HG03064 (cell line): ENCODE data around the gene FLACC1.

ENCODE experiments used
- ATAC-seq: cut with Tn5 transposase; IDR thresholded peaks from one replicate; pipeline ENCODE4 v1.9.1; 2021; ENCODE audit warnings: low read depth; ENCODE audit not compliant: unreplicated experiment

Gene FLACC1

DNA sequence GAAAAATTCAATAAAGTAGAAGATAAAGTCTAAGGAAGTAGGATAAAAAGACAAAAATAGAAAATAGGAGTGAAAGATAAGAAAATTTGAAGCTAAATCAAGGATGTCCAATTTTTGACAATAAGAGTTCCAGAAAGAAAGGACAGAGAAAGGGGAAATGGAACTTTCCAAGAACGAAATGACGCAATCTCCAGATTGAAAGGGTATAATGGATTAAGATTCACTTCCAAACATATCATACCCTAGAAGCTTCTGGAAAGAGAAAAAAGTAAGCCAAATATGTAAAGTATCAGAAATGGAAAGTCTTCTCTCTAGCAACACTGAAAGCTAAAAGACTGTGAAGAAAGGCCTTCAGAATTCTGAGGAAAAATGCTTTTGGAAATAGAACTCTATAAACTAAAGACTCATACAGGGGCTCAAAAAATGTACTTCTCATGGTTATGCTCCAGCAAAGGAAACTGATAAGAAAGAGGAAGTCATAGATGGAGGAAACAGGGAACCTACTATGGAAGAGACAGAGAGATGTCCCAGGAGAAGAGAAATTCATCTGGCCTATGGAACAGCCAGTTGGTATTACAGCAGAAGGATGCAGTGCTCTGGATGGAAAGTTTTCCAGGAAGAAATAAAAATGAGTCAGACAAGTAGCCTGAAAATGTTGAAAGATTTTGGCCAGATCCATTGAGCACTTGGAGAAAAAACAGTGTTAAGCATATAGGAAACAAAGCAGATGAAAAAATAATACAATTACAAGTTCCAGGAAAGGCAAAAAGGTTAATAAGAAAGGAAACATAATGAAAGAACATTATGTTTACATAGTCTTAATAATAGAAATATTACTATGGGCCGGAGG, 76.7 kb downstream of the FLACC1 start:
- no peak for ATAC-seq

DNA sequence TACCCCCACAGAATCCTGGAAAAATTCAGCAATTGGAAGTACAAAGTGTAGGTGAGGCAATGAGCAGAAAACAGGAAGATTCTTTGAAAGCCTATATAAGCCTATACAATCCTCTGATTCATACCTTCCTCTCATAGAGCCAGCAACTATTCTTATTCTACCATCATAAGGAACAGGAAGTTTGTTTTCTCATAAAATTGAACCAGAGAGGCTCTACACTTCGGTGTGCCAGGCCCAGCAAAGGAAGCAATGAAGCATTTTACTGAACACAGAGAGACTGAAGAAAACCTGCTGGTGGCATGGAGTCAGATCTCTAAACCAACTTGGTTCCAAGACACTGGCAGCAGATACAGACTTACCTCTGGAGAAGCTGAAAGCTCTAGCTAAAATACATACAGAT, 78.1 kb downstream of the FLACC1 start:
- no peak for ATAC-seq

DNA sequence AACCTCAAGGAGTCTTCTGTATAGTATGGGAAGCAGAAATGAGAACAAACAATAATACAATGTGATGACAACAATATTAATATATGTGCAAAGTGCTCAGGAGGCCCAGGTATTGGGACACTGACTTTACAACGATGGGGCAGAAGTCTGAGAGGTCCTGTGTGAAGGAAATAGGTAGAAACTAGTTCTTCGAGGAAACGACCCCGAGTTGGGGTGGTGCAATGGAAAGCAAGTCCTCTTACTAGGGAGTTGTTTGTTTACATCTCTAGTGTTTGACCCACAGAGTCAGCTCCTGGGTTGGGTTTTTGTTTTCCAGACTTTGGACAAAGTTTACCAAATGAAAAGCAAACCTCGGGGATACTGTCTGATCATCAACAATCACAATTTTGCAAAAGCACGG, 80.6 kb downstream of the FLACC1 start:
- no peak for ATAC-seq

DNA sequence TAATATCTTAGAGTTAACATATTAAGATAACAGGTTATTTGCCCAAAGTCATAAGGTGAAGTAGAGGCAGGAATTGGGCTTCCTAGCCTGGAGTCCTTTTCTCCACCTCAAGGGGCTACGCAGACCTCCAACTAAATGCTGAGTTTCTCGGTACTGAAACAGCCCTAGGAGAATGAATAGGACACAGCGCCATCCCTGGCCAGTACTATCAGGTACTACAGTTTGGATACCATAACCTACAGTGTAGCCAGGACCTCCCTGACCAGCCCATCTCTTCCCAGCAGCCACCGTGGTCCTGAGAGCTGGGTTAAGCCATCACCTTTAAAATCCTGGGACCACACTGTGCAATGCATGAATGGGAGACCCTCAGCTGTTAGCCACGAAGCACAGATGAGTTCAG, 81.2 kb downstream of the FLACC1 start:
- ATAC-seq = no peak

DNA sequence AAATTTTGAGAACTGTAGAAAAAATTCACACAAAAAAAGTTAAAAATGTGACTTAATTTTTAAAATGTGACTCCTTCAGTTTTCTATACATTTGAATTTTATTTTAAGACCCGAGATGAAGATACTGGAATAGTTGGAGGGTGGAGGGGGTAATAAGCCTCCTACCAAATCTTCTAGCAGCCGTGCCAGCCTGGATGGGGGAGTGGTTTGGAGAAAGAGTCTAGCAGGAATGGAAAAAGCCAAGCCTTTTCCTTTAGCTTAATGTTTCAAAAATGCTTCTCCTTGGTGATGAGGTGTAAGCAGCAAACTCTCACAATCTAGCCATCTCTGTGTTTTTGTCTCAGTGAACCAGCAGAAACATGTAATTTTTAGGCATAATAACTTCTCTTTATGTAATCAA, 82.1 kb downstream of the FLACC1 start:
- no peak for ATAC-seq

DNA sequence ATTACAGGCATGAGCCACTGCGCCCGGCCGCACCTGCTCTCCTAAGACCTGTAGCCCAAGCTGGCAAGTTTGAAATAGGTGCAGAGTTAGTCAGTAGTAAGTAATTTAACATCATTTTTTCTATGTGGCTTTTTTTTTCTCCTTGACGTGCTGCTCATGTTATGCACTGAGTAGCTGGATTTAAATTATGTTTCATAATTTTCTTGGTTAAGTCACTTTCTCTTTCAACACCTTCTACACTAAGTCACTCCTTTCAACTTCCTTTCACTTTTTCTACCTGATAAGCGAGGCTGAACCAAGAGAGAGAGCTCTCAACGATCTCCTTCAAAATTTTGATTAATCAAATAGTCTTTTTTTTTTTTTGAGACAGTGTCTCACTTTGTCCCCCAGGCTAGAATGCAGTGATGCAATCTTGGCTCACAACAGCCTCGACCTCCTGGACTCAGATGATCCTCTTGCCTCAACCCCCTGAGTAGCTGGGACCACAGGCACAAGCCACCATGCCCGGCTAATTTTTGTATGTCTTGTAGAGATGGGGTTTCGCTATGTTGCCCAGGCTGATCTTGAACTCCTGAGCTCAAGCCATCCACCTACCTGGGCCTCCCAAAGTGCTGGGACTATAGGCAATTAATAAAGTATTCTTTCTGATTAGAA, 83.7 kb downstream of the FLACC1 start:
- ATAC-seq = no peak

DNA sequence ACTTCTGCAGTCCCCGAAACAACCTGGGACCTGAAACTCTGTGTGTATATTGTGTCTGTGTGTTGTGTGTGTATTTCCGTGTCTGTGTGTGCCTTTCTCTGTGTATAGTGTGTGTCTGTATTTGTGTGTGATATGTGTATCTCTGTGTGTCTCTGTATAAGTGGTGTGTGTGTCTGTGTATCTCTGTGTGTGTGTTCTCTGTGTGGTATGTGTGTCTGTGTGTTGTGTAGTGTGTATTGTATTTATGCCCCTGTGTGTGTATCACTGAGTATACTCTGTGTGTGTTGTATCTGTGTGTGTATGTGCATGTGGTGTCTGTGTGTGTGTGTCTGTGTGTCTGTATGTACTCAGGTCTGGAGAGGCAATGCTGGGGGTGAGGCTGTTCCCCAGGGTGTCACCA, 85.2 kb downstream of the FLACC1 start:
- ATAC-seq = no peak

DNA sequence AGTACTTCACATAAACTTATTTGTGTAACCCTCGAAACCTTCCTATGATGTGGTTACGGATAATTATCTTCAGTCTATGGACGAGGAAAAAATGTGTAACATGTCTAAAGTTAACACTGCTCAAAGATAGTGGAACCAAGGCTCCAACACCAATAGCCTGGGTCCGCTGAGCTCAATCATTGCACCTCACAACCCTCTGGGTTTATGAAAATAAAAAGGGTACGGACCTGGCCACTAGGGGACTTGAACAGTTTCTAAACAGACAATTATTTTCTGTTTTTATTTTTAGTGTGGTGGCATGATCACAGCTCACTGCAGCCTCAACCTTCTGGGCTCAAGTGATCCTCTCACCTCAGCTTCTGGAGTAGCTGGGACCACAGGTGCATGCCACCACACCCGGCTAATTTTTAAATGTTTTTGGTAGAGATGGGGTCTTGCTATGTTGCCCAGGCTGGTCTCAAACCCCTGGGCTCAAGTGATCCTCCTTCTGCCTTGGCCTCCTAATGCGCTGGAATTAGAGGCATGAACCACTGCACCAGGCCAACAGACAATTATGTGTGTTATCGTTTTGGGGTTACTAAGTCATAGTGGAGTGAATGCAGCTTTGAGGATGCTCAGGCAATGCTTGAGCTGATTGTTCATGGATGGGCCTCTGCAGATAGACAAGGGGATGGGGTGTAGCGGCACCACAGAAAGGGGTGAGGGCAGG, 86.7 kb downstream of the FLACC1 start:
- no peak for ATAC-seq

DNA sequence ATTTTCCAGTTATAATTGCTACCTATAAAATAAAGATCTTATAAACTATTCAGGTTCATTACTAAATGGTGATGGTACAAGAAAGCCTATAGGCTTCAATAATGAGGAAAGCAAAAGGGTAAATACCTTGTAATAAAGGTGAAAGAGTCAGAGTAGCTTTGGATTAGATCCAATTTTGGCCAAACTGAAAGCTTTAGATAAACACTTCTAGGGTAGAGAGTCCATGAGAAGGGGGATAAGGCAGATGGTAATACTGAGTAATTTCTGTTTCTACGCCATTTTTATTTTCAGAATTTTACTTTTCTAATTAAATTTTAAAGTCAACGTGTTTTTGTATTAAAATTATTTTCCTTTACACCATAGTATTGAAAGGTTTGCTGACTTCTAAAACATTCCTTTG, 87.4 kb downstream of the FLACC1 start:
- ATAC-seq = no peak

DNA sequence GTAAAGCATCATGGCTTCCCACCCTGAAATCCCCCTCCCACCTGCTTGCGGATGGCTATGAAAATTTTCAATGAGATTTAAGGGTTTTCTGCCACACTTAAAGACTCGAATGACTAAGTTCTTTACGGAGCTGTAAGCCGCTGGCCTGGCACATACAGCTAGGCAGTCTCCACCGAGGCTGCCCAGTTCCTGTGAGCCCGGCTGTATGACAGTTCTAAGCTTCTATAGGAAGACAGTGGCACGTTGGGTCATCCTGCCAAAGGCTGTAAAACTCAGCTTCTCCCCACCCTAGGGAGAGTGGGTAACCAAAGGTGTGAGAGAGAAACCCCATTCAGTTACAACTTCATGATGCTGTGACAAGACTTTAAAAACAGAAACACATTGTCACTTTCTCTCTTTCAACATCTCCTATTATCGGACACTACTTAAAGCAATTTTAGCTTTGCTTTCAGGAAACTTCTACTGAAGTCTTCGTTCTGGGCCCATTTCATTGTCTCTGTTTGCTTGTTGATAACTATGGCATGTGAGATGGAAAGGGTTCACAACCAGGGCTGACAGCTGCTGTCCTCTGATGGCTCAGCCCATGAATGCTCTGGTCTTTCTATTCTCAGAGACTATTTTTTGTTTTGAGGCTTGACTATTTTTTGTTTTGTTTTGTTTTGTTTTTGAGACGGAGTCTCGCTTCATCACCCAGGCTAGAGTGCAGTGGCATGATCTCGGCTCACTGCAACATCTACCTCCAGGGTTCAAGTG, 89.7 kb downstream of the FLACC1 start:
- no peak for ATAC-seq

DNA sequence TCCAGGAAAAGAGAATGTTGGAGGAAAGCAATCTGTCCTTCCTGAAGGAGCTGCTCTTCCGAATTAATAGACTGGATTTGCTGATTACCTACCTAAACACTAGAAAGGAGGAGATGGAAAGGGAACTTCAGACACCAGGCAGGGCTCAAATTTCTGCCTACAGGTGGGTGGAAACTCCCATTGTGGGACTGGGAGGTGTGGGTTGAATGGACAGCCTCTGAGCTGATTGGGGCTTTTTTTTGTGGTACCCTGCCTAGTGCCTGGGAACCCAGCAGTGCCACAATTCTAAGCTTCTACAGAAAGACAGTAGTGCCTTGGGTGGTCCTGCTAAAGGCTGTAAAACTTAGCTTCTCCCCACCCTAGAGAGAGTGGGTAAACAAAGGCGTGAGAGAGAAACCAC, 90.5 kb downstream of the FLACC1 start:
- no peak for ATAC-seq

DNA sequence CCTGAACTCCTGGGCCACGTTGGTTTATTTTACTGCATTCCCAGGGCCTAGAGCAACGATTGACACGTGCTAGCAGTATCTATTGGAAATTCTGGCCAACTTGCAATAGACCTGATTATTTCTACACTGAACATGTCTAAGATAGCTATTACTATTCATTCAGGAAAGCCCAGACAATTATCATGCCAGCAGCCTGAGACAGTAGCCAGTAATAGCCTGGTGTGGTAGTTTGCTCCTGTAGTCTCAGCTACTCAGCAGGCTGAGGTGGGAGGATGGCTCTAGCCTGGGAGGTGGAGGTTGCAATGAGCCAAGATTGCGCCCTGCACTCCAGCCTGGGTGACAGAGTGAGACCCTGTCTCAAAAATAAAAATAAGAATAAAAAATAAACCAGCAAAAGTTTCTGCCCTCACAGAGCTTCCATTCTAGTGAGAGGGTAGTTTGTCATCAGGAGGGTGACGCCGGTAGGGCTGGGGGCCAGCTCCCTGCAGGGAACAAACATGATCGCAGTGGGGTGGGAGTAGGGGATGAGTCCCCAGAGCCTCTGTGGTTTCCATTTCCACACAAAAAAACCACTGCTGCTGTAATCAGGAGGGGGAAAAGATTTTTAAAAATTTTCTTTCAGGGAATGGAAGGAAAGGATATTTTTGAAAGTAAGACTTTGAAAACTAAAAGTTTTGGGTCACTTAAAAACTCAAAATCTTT, 92.5 kb downstream of the FLACC1 start:
- no peak for ATAC-seq

DNA sequence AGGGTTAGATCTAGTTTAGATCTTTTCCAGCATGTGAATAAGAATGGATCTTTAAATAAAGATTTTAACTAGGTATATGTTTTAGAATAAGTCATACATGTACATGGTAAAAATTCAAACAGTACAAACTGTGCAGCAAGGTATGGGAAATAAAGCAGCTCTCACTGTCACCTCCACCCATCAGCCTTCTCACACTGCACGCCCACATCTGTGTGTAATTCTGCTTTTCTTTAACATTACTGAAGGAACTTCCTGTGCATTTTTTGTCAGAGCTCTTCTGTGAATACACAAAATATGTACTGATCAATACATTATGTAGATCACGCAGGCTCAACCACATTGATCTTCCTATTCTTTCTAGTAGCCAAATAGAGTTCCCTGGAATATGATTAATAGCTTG, 93.4 kb downstream of the FLACC1 start:
- no peak for ATAC-seq

DNA sequence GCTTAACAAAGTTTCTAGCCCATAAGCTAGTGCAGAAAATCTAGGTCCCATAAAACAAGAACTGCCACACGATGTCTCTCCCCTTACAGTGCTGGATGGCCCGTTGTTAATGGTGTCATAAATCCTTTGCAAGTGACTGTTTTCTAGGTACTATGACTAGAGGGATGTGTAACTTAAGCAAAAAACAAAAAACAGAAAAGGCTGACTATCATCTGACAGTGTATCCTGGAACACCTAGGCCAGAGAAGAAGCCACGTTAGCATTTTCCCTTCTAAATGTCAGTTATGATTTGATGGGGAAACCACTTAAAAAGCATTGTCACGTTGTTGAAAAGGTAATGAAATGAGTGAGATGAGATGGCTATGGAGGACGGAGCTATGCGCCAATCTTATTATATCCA, 94.4 kb downstream of the FLACC1 start:
- no peak for ATAC-seq

DNA sequence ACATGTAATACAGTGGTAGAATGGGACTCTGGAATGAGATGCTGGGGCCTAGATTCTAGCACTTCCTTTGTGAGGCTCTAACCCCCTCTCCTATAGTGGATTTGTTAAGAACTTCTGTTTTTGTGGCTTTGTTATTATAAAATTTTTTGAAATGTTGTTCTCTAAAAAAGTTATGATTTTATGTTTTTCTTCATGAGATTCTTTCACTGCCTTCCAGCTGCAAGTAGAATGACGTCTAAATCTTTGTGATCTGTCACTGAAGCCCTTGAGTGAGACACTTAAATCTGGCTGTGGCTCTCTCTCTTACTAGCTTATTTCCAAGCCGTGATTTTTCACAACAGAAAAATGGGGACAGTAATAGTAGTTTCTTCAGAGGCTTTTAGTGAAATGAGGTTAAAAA, 95.2 kb downstream of the FLACC1 start:
- ATAC-seq = no peak

DNA sequence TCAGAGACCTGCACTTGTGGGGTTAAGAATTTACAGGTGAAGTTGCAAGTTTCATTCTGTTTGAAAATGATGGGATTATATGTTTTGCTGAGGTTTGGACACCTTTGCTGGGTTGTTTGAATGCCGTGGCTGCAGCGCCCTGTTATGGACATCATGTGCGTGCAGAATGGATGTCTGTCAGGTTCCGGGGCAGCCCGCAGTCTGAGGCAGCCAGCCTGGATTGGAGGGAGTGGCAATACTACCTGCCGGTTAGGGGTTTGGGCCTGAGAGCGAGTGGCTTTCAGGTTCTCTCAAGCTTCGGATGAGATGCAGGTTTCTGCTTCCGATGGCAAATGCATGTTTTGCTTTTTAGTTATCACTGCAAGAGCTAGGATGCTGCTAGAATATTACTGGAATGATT, 95.7 kb downstream of the FLACC1 start:
- no peak for ATAC-seq

DNA sequence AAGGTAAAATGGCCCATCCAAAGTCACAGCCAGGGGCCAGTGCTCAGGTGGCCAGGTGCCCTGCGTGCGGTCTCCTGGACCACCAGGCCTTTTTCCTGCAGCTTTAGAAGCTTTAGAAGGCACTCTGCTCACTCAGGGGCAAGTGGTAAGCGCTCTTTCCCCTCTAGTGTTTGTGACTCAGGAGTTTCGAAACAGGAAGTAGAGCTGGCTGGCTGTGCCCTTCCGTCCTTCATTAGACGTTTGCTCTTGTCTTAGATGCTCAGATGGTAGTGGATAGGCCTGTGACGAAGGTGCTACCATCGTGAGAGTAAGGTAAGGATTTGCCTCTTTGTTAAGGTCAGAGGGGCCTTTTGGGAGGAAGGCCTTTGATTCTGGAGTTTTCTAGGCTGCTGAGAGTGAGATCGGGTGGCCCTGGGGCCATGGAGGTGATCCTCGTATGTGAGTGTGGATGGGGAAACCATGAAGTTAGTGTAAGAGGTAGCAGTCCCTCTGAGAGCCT, 96.8 kb downstream of the FLACC1 start, which contains the start of gene CASP8:
TSS of gene CASP8 (plus strand) at position 235 of the 499 bp plus-strand sequence. CDS start 5,951 bp downstream, outside the sequence.
- no peak for ATAC-seq

DNA sequence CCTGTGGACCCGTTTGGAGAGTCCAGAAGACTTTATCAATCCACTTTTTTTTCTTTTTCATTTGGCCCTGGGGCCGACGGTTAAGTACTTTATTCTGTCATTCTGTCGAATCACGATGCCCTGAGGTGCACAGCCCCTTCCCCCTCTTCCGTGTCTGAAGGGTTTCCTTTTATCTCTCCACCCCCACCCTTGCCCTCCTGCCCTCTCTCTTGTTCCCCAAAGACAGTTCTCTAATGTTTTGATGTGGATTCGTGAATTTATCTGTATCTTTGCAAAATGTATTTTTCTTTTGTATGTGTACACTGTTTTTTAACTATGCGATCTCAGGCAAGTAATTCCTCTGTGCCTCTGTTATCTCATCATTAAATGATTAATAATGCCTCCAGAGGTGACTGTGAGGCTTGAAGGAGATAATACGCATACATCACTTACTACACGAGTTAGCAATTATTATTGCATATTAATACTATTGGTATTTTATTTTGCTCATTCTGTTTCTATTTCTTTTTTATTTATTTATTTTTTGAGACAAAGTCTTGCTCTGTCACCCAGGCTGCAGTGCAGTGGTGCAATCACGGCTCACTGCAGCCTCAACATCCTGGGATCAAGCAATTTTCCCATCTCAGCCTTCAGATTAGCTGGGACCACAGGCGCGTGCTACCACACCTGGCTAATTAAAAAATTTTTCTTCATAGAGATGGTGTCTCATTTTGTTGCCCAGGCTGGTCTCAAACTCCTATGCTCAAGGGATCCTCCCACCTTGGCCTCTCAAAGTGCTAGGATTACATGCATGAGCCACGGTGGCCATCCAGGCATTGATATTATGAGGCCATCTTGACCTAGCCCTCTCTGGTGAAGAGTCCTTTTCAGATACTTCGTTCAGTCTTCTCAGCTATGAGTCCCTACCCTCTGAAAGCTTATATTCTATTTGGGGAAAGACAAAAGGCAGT, 98.2 kb downstream of the FLACC1 start:
- peak; percentile 0 for ATAC-seq
